Measurements from ENCODE around the gene INVS.

- TF ChIP-seq CTCF (IDR thresholded peaks at IDR 0.05; ENCODE audit: borderline replicate concordance, extremely low read depth, low read length, poor library complexity, severe bottlenecking) (no peak), EZH2 (IDR thresholded peaks at IDR 0.05; ENCODE audit: borderline replicate concordance, low read depth, low read length, severe bottlenecking) (no peak)
These were observed 87.3 kb downstream of the INVS start for GRCh38 chr9:100186356-100186755.
